Activated T-cell treated with anti-CD3 and anti-CD28 coated beads for 48 hours (primary cell): ENCODE results near the gene ASIC4.
A peak's percentile ranks its signal among the peaks of the same experiment; 100 is the strongest.

Experiments used
- DNase-seq: peaks from one replicate; pipeline ENCODE4 v3.0.0-alpha.2; 2020; ENCODE audit warnings: low read depth

The ASIC4 gene

GRCh38 chr2:219480004-219480403 lies 34.3 kb upstream of the ASIC4 start:
- no peak for DNase-seq

GRCh38 chr2:219482674-219483405 lies 31.4 kb upstream of the ASIC4 start:
- DNase-seq, result no peak

GRCh38 chr2:219483451-219484342 lies 30.6 kb upstream of the ASIC4 start:
- no peak for DNase-seq

GRCh38 chr2:219484343-219485200 lies 29.7 kb upstream of the ASIC4 start:
- no peak for DNase-seq

- DNase-seq, result no peak
These were observed 29.1 kb upstream of the ASIC4 start for GRCh38 chr2:219485201-219485580.

GRCh38 chr2:219486380-219486959 lies 27.8 kb upstream of the ASIC4 start:
- no peak for DNase-seq

- DNase-seq, result no peak
These were observed 26.0 kb upstream of the ASIC4 start for GRCh38 chr2:219488149-219488843.

- DNase-seq, result no peak
These were observed 25.5 kb upstream of the ASIC4 start for GRCh38 chr2:219488844-219489194.

GRCh38 chr2:219489315-219489714 lies 25.0 kb upstream of the ASIC4 start:
- no peak for DNase-seq

- DNase-seq, result no peak
These were observed 24.1 kb upstream of the ASIC4 start for GRCh38 chr2:219490186-219490585.

- no peak for DNase-seq
These were observed 23.6 kb upstream of the ASIC4 start for GRCh38 chr2:219490600-219491130.

GRCh38 chr2:219491278-219491963 lies 22.9 kb upstream of the ASIC4 start:
- no peak for DNase-seq

GRCh38 chr2:219492575-219492974 lies 21.7 kb upstream of the ASIC4 start:
- DNase-seq, result no peak

GRCh38 chr2:219493086-219493485 lies 21.2 kb upstream of the ASIC4 start:
- no peak for DNase-seq

- DNase-seq, result no peak
These were observed 19.2 kb upstream of the ASIC4 start for GRCh38 chr2:219494952-219495530.

- DNase-seq, result peak; percentile 55
These were observed 18.7 kb upstream of the ASIC4 start for GRCh38 chr2:219495531-219496122.

GRCh38 chr2:219496247-219496824 lies 17.9 kb upstream of the ASIC4 start:
- no peak for DNase-seq

GRCh38 chr2:219496825-219497494 lies 17.3 kb upstream of the ASIC4 start:
- no peak for DNase-seq
